GM21619 (cell line): Measurements from ENCODE around the gene KRT84.

Experiments used
- ATAC-seq: cut with Tn5 transposase; IDR thresholded peaks from one replicate; pipeline ENCODE4 v1.9.1; 2021; ENCODE audit not compliant: unreplicated experiment

The KRT84 gene

GRCh38 chr12:52385226-52385702 lies at the start of gene KRT84:
TSS of gene KRT84 (minus strand) at chr12:52385652. CDS start at chr12:52385585, 67 bp downstream.
- ATAC-seq, result no peak

- no peak for ATAC-seq
These were observed 49.5 kb upstream of the KRT84 start for GRCh38 chr12:52434760-52435530.

- ATAC-seq, result no peak
These were observed 48.8 kb upstream of the KRT84 start, which contains the start of gene KRT75 for GRCh38 chr12:52434081-52434733. TSS of gene KRT75 (minus strand) at chr12:52434371. CDS start at chr12:52434304, 67 bp downstream.

GRCh38 chr12:52433501-52434080 lies 48.1 kb upstream of the KRT84 start:
- no peak for ATAC-seq

GRCh38 chr12:52432559-52433207 lies 47.2 kb upstream of the KRT84 start:
- no peak for ATAC-seq

- ATAC-seq, result no peak
These were observed 42.7 kb upstream of the KRT84 start for GRCh38 chr12:52428121-52428520.

- no peak for ATAC-seq
These were observed 41.6 kb upstream of the KRT84 start for GRCh38 chr12:52427083-52427482.

- ATAC-seq, result no peak
These were observed 40.6 kb upstream of the KRT84 start for GRCh38 chr12:52426034-52426433.

- no peak for ATAC-seq
These were observed 40.0 kb upstream of the KRT84 start for GRCh38 chr12:52425466-52425865.

- no peak for ATAC-seq
These were observed 38.4 kb upstream of the KRT84 start for GRCh38 chr12:52423661-52424500.

GRCh38 chr12:52423035-52423434 lies 37.6 kb upstream of the KRT84 start:
- ATAC-seq, result no peak

GRCh38 chr12:52419656-52420055 lies 34.2 kb upstream of the KRT84 start:
- ATAC-seq, result no peak

GRCh38 chr12:52418576-52419110 lies 33.2 kb upstream of the KRT84 start:
- no peak for ATAC-seq

- ATAC-seq, result no peak
These were observed 32.3 kb upstream of the KRT84 start for GRCh38 chr12:52417740-52418139.

- ATAC-seq, result no peak
These were observed 31.3 kb upstream of the KRT84 start for GRCh38 chr12:52416795-52417194.

- ATAC-seq, result no peak
These were observed 30.7 kb upstream of the KRT84 start for GRCh38 chr12:52415870-52416750.

GRCh38 chr12:52414936-52415335 lies 29.5 kb upstream of the KRT84 start:
- no peak for ATAC-seq

- no peak for ATAC-seq
These were observed 28.4 kb upstream of the KRT84 start for GRCh38 chr12:52413782-52414345.

GRCh38 chr12:52413202-52413601 lies 27.8 kb upstream of the KRT84 start:
- no peak for ATAC-seq
